IPS DF 19.7 (cell line): Measurements from ENCODE around the gene CT47A7.
"Not testable (repeated sequence)": the region's sequence is repeated elsewhere in the genome, so short reads cannot be mapped to it uniquely, and the experiment has no call there.

Source experiments
- DNase-seq: peaks from one replicate; pipeline ENCODE4 v3.0.0-alpha.2; 2013; ENCODE audit warnings: low read depth, low spot score

The CT47A7 gene

GRCh38 chrX:120956500-120956899, at the start of gene CT47A7:
Gene CT47A7 (minus strand): TSS chrX:120956600. CDS start chrX:120956345, 255 bp downstream.
- DNase-seq: not testable (repeated sequence)

GRCh38 chrX:121000589-121000988, 44.2 kb upstream of the CT47A7 start:
- DNase-seq: no peak

GRCh38 chrX:120999413-120999812, 43.0 kb upstream of the CT47A7 start:
- DNase-seq: no peak

DNA sequence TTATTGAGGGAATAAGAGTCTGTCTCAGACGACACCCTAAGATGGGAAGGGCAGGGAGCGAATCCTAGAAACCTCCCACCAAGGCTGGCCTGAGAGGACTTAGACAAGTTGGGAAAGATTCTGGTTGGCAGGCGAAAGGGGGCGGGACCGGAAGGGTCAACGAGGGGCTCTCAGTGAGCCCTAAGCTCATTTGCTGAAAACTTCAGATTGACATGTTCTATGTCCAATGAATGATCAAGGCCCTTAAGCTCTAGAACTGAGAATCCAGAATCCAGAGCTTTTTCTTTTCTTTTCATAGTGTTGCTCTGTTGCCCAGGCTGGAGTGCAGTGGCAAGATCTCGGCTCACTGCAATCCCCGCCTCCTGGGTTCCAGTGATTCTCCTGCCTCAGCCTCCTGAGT, 29.3 kb upstream of the CT47A7 start, which contains the start of gene CT47A1:
Gene CT47A1, minus strand, starts transcription at position 101 of the 400 bp plus-strand sequence. CDS start 231 bp downstream, outside the sequence.
- DNase-seq: not testable (repeated sequence)
